Fibroblast of peridontal ligament (primary cell): Measurements from ENCODE around the gene RHD.
"Not testable (repeated sequence)": the region's sequence is repeated elsewhere in the genome, so short reads cannot be mapped to it uniquely, and the experiment has no call there.

Source experiments
- DNase-seq: peaks from one replicate; pipeline ENCODE4 v3.0.0-alpha.2; 2010; ENCODE audit errors: extremely low read depth

Gene RHD

GRCh38 chr1:25257196-25257595 is 15.1 kb upstream of the RHD start:
- peak; percentile 58 for DNase-seq

- peak; percentile 44 for DNase-seq
These were observed 12.5 kb upstream of the RHD start for GRCh38 chr1:25259813-25260212.

GRCh38 chr1:25260336-25260735 is 12.0 kb upstream of the RHD start:
- not testable (repeated sequence) for DNase-seq

GRCh38 chr1:25266554-25267287 is 5.6 kb upstream of the RHD start:
- DNase-seq = not testable (repeated sequence)

- DNase-seq = peak; percentile 65
These were observed 4.8 kb upstream of the RHD start for GRCh38 chr1:25267288-25268142.

- DNase-seq = not testable (repeated sequence)
These were observed 4.1 kb upstream of the RHD start for GRCh38 chr1:25268143-25268760.

GRCh38 chr1:25275648-25276047 is 3.3 kb downstream of the RHD start:
- not testable (repeated sequence) for DNase-seq

- DNase-seq = not testable (repeated sequence)
These were observed 5.0 kb downstream of the RHD start for GRCh38 chr1:25277295-25277694.

- not testable (repeated sequence) for DNase-seq
These were observed 6.0 kb downstream of the RHD start for GRCh38 chr1:25278358-25278757.

GRCh38 chr1:25278790-25279189 is 6.5 kb downstream of the RHD start:
- DNase-seq = not testable (repeated sequence)

- DNase-seq = not testable (repeated sequence)
These were observed 7.4 kb downstream of the RHD start for GRCh38 chr1:25279693-25280111.

GRCh38 chr1:25285862-25286261 is 13.6 kb downstream of the RHD start:
- not testable (repeated sequence) for DNase-seq

- not testable (repeated sequence) for DNase-seq
These were observed 14.9 kb downstream of the RHD start for GRCh38 chr1:25287164-25287563.

GRCh38 chr1:25288573-25289101 is 16.3 kb downstream of the RHD start:
- DNase-seq = not testable (repeated sequence)

GRCh38 chr1:25290043-25290442 is 17.7 kb downstream of the RHD start:
- DNase-seq = not testable (repeated sequence)

GRCh38 chr1:25293426-25293825 is 21.1 kb downstream of the RHD start:
- DNase-seq = not testable (repeated sequence)

- not testable (repeated sequence) for DNase-seq
These were observed 22.8 kb downstream of the RHD start for GRCh38 chr1:25294889-25295826.

- DNase-seq = not testable (repeated sequence)
These were observed 24.2 kb downstream of the RHD start for GRCh38 chr1:25296501-25296900.

- not testable (repeated sequence) for DNase-seq
These were observed 28.4 kb downstream of the RHD start for GRCh38 chr1:25300729-25301128.

- DNase-seq = not testable (repeated sequence)
These were observed 30.0 kb downstream of the RHD start for GRCh38 chr1:25302330-25302729.

- not testable (repeated sequence) for DNase-seq
These were observed 32.6 kb downstream of the RHD start for GRCh38 chr1:25304936-25305335.
